ENCODE measurements around the gene MT3.
"Not testable (repeated sequence)": the region's sequence is repeated elsewhere in the genome, so short reads cannot be mapped to it uniquely, and the experiment has no call there.

GRCh38 chr16:56621665-56622445, 32.5 kb downstream of the MT3 start:
- TF ChIP-seq ZNF274 (IDR thresholded peaks at IDR 0.05; ENCODE audit: low read depth, low read length); YY1 (IDR thresholded peaks at IDR 0.05; ENCODE audit: insufficient read depth, insufficient read length); SUZ12 (IDR thresholded peaks at IDR 0.05; ENCODE audit: extremely low read depth, insufficient read depth, insufficient read length): not testable (repeated sequence)

Measured in NT2/D1 (cell line).